Liver (tissue), 9 donors: Measurements from ENCODE around the gene DCXR. TPM values are rescaled to one million over a fixed set of nuclear protein-coding genes. Genes with fewer than 3 reads are reported as not detected.

Experiments
- DNase-seq: peaks from one replicate; pipeline ENCODE4 v3.0.0-alpha.2; 2017; ENCODE audit warnings: low spot score
- H3K27ac ChIP-seq, 2 donors: one replicate each; pipeline ENCODE4 v1.7.0; 2013; ENCODE audit warnings: inconsistent platforms in 2 of 2, low read length in 2 of 2, control low read depth in 1 of 2, low read depth in 1 of 2, mild to moderate bottlenecking in 1 of 2
- H3K27me3 ChIP-seq, 4 donors: one replicate each; pipeline versions ENCODE4 v1.6.1 to v1.7.0; 2013; ENCODE audit warnings: low read length in 3 of 4, inconsistent platforms in 1 of 4, mild to moderate bottlenecking in 1 of 4, moderate library complexity in 1 of 4; ENCODE audit not compliant: control insufficient read depth in 4 of 4, insufficient read depth in 4 of 4
- H3K36me3 ChIP-seq, 4 donors: one replicate each; pipeline versions ENCODE4 v1.6.1 to v1.7.0; 2013; ENCODE audit warnings: low read length in 3 of 4, mild to moderate bottlenecking in 3 of 4, low read depth in 1 of 4, moderate library complexity in 1 of 4; ENCODE audit not compliant: control insufficient read depth in 4 of 4, insufficient read depth in 3 of 4
- H3K4me1 ChIP-seq, 4 donors: one replicate each; pipeline versions ENCODE4 v1.6.1 to v1.7.0; 2013; ENCODE audit warnings: low read length in 3 of 4, mild to moderate bottlenecking in 3 of 4, moderate library complexity in 1 of 4; ENCODE audit not compliant: control insufficient read depth in 4 of 4, insufficient read depth in 4 of 4
- H3K4me3 ChIP-seq, 3 donors: one replicate each; pipeline versions ENCODE4 v1.6.1 to v1.7.0; 2013; ENCODE audit warnings: low read length in 3 of 3, control low read depth in 1 of 3, low read depth in 1 of 3, mild to moderate bottlenecking in 1 of 3
- H3K9ac ChIP-seq, 2 donors: one replicate each; pipeline ENCODE4 v1.7.0; 2013; ENCODE audit warnings: low read length in 2 of 2, mild to moderate bottlenecking in 2 of 2, moderate library complexity in 2 of 2, control low read depth in 1 of 2, low read depth in 1 of 2
- H3K9me3 ChIP-seq, 4 donors: one replicate each; pipeline versions ENCODE4 v1.6.1 to v1.7.0; 2013; ENCODE audit warnings: low read length in 3 of 4; ENCODE audit not compliant: control insufficient read depth in 4 of 4
- ATF3 ChIP-seq: IDR thresholded peaks from 2 replicates; pipeline ENCODE4 v1.6.1; 2016; ENCODE audit warnings: antibody characterized with exemption
- CTCF ChIP-seq: fragments of 150-350 bp; IDR thresholded peaks from 2 replicates; pipeline ENCODE4 v1.5.1; 2017; ENCODE audit warnings: improper control_type of control experiment, low read depth, low read length; ENCODE audit not compliant: missing input control
- HNF4A ChIP-seq, 2 donors: conservative IDR thresholded peaks; 2 replicates each; pipeline ENCODE4 v1.6.1; 2016; ENCODE audit warnings: antibody characterized with exemption in 2 of 2, mild to moderate bottlenecking in 2 of 2
- MAX ChIP-seq: IDR thresholded peaks from 2 replicates; pipeline ENCODE4 v1.6.1; 2016; ENCODE audit warnings: antibody characterized with exemption
- RAD21 ChIP-seq, 2 donors: IDR thresholded peaks; 2 replicates each; pipeline ENCODE4 v1.6.1; 2016; ENCODE audit warnings: antibody characterized with exemption in 2 of 2, mild to moderate bottlenecking in 2 of 2
- REST ChIP-seq: IDR thresholded peaks from 2 replicates; pipeline ENCODE4 v1.6.1; 2016; ENCODE audit warnings: antibody characterized with exemption, mild to moderate bottlenecking
- WGBS: extraction: QIAGEN DNeasy Blood & Tissue Kit; methylation state at CpG from one replicate; pipeline ENCODE4 v1.1.7; 2013; 5-methylcytosine and 5-hydroxymethylcytosine counted together
- polyA plus RNA-seq, 2 donors: library from polyadenylated mRNA; stranded (reverse) in 1 of 2; unstranded in 1 of 2; fragments of 200-250 nt in 1 of 2; fragments of >200 nt in 1 of 2; fragmentation: Nextera tagmentation in 1 of 2; extraction: Ambion mirVana in 1 of 2; gene quantifications; one replicate each; pipeline versions ENCODE4 v1.2.1 to v1.2.3, GENCODE V29; 2013 to 2015
- total RNA-seq, 2 donors: library from RNA; depleted of rRNA; stranded (reverse); fragments of >200 nt; gene quantifications; one replicate each; pipeline ENCODE4 v1.2.3, GENCODE V29; 2014
- donor health status: healthy.
- donor health status: healthy.
- donor health status: healthy.
- donor health status: healthy.
- donor health status: healthy.

Gene DCXR
- total and polyA plus RNA-seq, 4 donors = 58.6 to 1,190 (median 585) TPM

GRCh38 chr17:82021107-82021899 is 16.2 kb downstream of the DCXR start:
- H3K27ac ChIP-seq = peak overlapping the region; percentile 15 to 60
- no peaks in the 10 kb centered on the region for H3K9me3 ChIP-seq
- peaks cover 17 to 59% (median 41%) of the 10 kb centered on the region in 4 donors for H3K4me1 ChIP-seq
- peak overlapping the region in 2 of 3 donors; percentile 64 to 80 for H3K4me3 ChIP-seq
- WGBS = 21% methylated on average over 25 of the region's 25 CpGs
- peak; percentile 80 for TF ChIP-seq CTCF
- TF ChIP-seq RAD21 (IDR thresholded peaks at IDR 0.05) = peak; percentile 93 to 97
- TF ChIP-seq MAX = no peak
- peak; percentile 63 for DNase-seq
- no peaks in the 10 kb centered on the region for H3K36me3 ChIP-seq
- peak overlapping the region; percentile 6 to 55 for H3K9ac ChIP-seq
- no peaks in the 10 kb centered on the region for H3K27me3 ChIP-seq

- H3K4me1 ChIP-seq = peaks cover 13 to 55% (median 37%) of the 10 kb centered on the region in 4 donors
- H3K4me3 ChIP-seq = no peak overlapping the region
- H3K9me3 ChIP-seq = no peaks in the 10 kb centered on the region
- no peak for DNase-seq
- 66% methylated on average over 14 of the region's 14 CpGs for WGBS
- no peak overlapping the region for H3K9ac ChIP-seq
- no peaks in the 10 kb centered on the region for H3K36me3 ChIP-seq
- no peaks in the 10 kb centered on the region for H3K27me3 ChIP-seq
- no peak overlapping the region for H3K27ac ChIP-seq
- TF ChIP-seq REST = no peak
- no peak for TF ChIP-seq RAD21 (IDR thresholded peaks at IDR 0.05)
- no peak for TF ChIP-seq ATF3
- TF ChIP-seq HNF4A (conservative IDR thresholded peaks at IDR 0.05) = no peak
These were observed 16.9 kb downstream of the DCXR start for GRCh38 chr17:82020572-82021106.
